HL-60 (cell line): ENCODE data around the gene TSPEAR.

Experiments used
- DNase-seq, 2 experiments: peaks; one replicate each; pipeline ENCODE4 v3.0.0-alpha.2; 2010 to 2020; ENCODE audit warnings: low read depth in 1 of 2, low spot score in 1 of 2
- H3K27ac ChIP-seq: fragments of 250-450 bp; sonication (Bioruptor Pico); replicated peaks from 2 replicates; pipeline ENCODE4 v1.5.1; 2020; ENCODE audit warnings: mild to moderate bottlenecking, moderate library complexity
- H3K27me3 ChIP-seq: fragments of 250-450 bp; sonication (Bioruptor Pico); 2 replicates; pipeline ENCODE4 v1.5.1; 2021; ENCODE audit warnings: mild to moderate bottlenecking, moderate library complexity; ENCODE audit not compliant: insufficient read depth, poor library complexity, severe bottlenecking
- H3K4me3 ChIP-seq: replicated peaks from 2 replicates; pipeline ENCODE4 v1.5.1; 2011; ENCODE audit warnings: mild to moderate bottlenecking, control low read depth, low read length; ENCODE audit not compliant: insufficient read depth
- CTCF ChIP-seq: IDR thresholded peaks from one replicate; pipeline ENCODE4 v1.5.1; 2011; ENCODE audit warnings: low read length, control low read depth, inconsistent platforms; ENCODE audit not compliant: insufficient read depth
- GABPA ChIP-seq: IDR thresholded peaks from 2 replicates; pipeline ENCODE4 v1.6.1; 2012; ENCODE audit warnings: low read depth
- POLR2AphosphoS5 ChIP-seq: IDR thresholded peaks from 2 replicates; pipeline ENCODE4 v1.6.1; 2012; ENCODE audit warnings: low read depth
- REST ChIP-seq: IDR thresholded peaks from 2 replicates; pipeline ENCODE4 v1.6.1; 2012; ENCODE audit warnings: low read depth; ENCODE audit not compliant: insufficient replicate concordance
- SPI1 ChIP-seq: IDR thresholded peaks from 2 replicates; pipeline ENCODE4 v1.6.1; 2012; ENCODE audit warnings: low read depth, mild to moderate bottlenecking, borderline replicate concordance

The TSPEAR gene

GRCh38 chr21:44537930-44538911 is 173.2 kb downstream of the TSPEAR start:
- H3K27ac ChIP-seq, result no peak overlapping the region
- no peaks in the 10 kb centered on the region for H3K27me3 ChIP-seq
- no peak for TF ChIP-seq GABPA
- TF ChIP-seq CTCF, result no peak
- no peak for TF ChIP-seq POLR2AphosphoS5
- TF ChIP-seq SPI1, result no peak
- no peak for TF ChIP-seq REST
- H3K4me3 ChIP-seq, result no peak overlapping the region
- no peak for DNase-seq

- no peak for TF ChIP-seq REST
- TF ChIP-seq SPI1, result no peak
- Histone ChIP-seq H3K4me3 (no peak overlapping the region), H3K27ac (no peak overlapping the region), H3K27me3 (no peaks in the 10 kb centered on the region)
- no peak for DNase-seq
These were observed 175.4 kb downstream of the TSPEAR start for GRCh38 chr21:44535963-44536362.

GRCh38 chr21:44534688-44535087 is 176.7 kb downstream of the TSPEAR start:
- no peak for TF ChIP-seq CTCF
- TF ChIP-seq POLR2AphosphoS5, result no peak
- TF ChIP-seq GABPA, result no peak
- no peak for TF ChIP-seq REST
- no peak for TF ChIP-seq SPI1
- DNase-seq, result no peak

More at GRCh38 chr21:44534688-44535087, 176.7 kb downstream of the TSPEAR start:
- Histone ChIP-seq H3K4me3 (no peak overlapping the region), H3K27ac (no peak overlapping the region), H3K27me3 (no peaks in the 10 kb centered on the region)
